Measurements from ENCODE around the gene DHRS7. TPM values are rescaled to one million over a fixed set of nuclear protein-coding genes. Genes with fewer than 3 reads are reported as not detected.

Gene DHRS7
- total and polyA plus RNA-seq, 2 of the 8 experiments (the other 6 are each of a cell fraction or from before 2014, with no cell fraction given): 10.8 to 27.5 TPM

DNA sequence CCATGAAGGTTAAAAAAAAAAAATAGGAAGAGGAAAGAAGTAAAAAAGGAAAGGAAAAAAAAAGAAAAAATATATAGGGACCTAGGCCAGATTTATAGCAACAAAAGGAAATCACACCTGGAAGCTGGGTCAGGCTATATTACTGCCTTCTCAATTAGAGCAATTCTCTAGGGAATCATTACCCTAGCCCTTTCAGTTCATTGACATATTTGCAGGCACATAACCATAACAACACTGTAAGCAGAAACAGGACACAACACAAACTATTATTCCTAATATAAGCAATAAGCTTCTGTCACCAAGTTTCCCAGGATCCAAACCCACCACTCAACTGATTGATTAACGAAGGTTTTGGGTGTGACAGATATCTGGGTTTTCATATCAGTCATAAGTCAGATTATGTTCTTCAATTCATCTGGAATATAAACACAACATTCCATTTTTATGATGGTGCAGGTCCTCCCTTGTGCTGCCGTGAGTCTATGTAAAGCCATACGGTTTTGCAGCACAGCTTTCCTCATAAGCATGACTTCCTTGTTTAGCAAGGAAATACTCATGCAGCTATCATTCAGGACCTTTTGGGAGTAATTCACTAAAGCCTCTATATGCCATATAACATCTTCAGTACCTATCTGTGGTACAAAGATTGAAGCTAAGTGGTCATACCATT lies 69.3 kb downstream of the DHRS7 start:
- CTCF ChIA-PET (ENCODE audit: partially characterized antibody): interaction anchor here (0.7 to 1.7 kb wide), 3 partner anchors 12 to 417 kb away, joined by 3 to 4 read pairs (median 3); no protein-coding TSS in a partner anchor
- Histone ChIP-seq H3K27ac (ENCODE audit: low read depth, low read length) (no peak overlapping the region), H4K20me1 (replicated peaks in 1 of 2; ENCODE audit: control insufficient read depth in 1 of 2, insufficient read depth in 2 of 2, low read length in 2 of 2) (peaks cover 0 to 3% of the 10 kb centered on the region in 2 experiments)
- TF ChIP-seq RFX5 (IDR thresholded peaks at IDR 0.05; ENCODE audit: borderline replicate concordance, low read depth, low read length): no peak
- no peak for TF ChIP-seq BCL11A (IDR thresholded peaks at IDR 0.05; ENCODE audit: low read depth in 2 of 2, low read length in 2 of 2)
- no peak for TF ChIP-seq TCF12 (IDR thresholded peaks at IDR 0.05; ENCODE audit: low read depth, low read length)
- TF ChIP-seq JUN (IDR thresholded peaks at IDR 0.05; ENCODE audit: low read depth, low read length): no peak
- no peak for TF ChIP-seq POLR2AphosphoS5 (IDR thresholded peaks at IDR 0.05; ENCODE audit: low read depth, low read length)
- no peak for TF ChIP-seq EP300 (IDR thresholded peaks at IDR 0.05; ENCODE audit: borderline replicate concordance in 1 of 2, low read depth in 2 of 2, low read length in 2 of 2)
- no peak for TF ChIP-seq YY1 (IDR thresholded peaks at IDR 0.05; ENCODE audit: low read depth, low read length)
- no peak for TF ChIP-seq KDM1A (IDR thresholded peaks at IDR 0.05; ENCODE audit: borderline replicate concordance, low read length)
- no peak for TF ChIP-seq BACH1 (IDR thresholded peaks at IDR 0.05; ENCODE audit: low read length)
- TF ChIP-seq TAF7 (optimal IDR thresholded peaks at IDR 0.05; ENCODE audit: borderline replicate concordance, low read depth, low read length): no peak
- no peak for TF ChIP-seq RBBP5 (IDR thresholded peaks at IDR 0.05; ENCODE audit: borderline replicate concordance, low read depth, low read length)
- no peak for TF ChIP-seq SP4 (IDR thresholded peaks at IDR 0.05; ENCODE audit: low read length)
- TF ChIP-seq NANOG (IDR thresholded peaks at IDR 0.05; ENCODE audit: insufficient read depth, low read depth, low read length, poor library complexity, severe bottlenecking): no peak

More for the DNA sequence above, 69.3 kb downstream of the DHRS7 start:
- H2BK15ac ChIP-seq (ENCODE audit: low read length): no peak overlapping the region
- no peak overlapping the region for H4K5ac ChIP-seq (ENCODE audit: insufficient read length, low read depth, low read length)
- H2AK5ac ChIP-seq (ENCODE audit: low read depth, low read length): no peak overlapping the region
- H3K9me3 ChIP-seq (ENCODE audit: insufficient read depth in 2 of 2, low read depth in 1 of 2, low read length in 1 of 2): no peaks in the 10 kb centered on the region
- POLR2A ChIA-PET (ENCODE audit: partially characterized antibody): interaction anchor here (0.8 kb wide), 1 partner anchor 69 kb away, joined by 3 read pairs; the partner anchor contains the start of gene DHRS7
- H3K4me1 ChIP-seq (replicated peaks in 1 of 4; ENCODE audit: control insufficient read depth in 3 of 4, insufficient read depth in 4 of 4, low read length in 3 of 4): peaks cover 5 to 10% (median 9%) of the 10 kb centered on the region in 4 experiments
- H3K4ac ChIP-seq (replicated peaks; ENCODE audit: insufficient read length, low read depth, low read length): no peak overlapping the region
- H3K56ac ChIP-seq (replicated peaks; ENCODE audit: insufficient read length, low read depth, low read length): no peak overlapping the region
- H3K9ac ChIP-seq (replicated peaks in 1 of 4; ENCODE audit: extremely low read depth in 1 of 4, low read depth in 3 of 4, low read length in 3 of 4): no peak overlapping the region
- no peak overlapping the region for H2BK5ac ChIP-seq (ENCODE audit: low read depth, low read length)
- H3K4me3 ChIP-seq (ENCODE audit: extremely low read depth in 1 of 4, insufficient read depth in 2 of 4, low read depth in 3 of 4, low read length in 4 of 4): no peak overlapping the region
- H3K23ac ChIP-seq (ENCODE audit: insufficient read length): no peak overlapping the region
- H3K23me2 ChIP-seq (ENCODE audit: low read depth, low read length): peaks cover 7% of the 10 kb centered on the region; the same call in 1 of the 2 replicates
- FAIRE-seq (no peak), DNase-seq (ENCODE audit: low read depth in 1 of 2, low spot score in 2 of 2) (no peak)
- H3K79me1 ChIP-seq (ENCODE audit: low read depth, low read length): peaks cover 5% of the 10 kb centered on the region; the same call in 1 of the 2 replicates
- no peak overlapping the region for H3K18ac ChIP-seq (ENCODE audit: extremely low read depth, low read length)
- H4K8ac ChIP-seq (ENCODE audit: extremely low read depth, insufficient read depth, low read length): no peak overlapping the region
- H2BK20ac ChIP-seq (ENCODE audit: low read length): no peak overlapping the region
- no peak overlapping the region for H3K4me2 ChIP-seq (ENCODE audit: insufficient read depth in 1 of 2, low read depth in 2 of 2, low read length in 2 of 2)
- peaks cover 6 to 77% of the 10 kb centered on the region in 2 experiments; a peak in 3 of 4 replicates for H3K79me2 ChIP-seq (ENCODE audit: control insufficient read depth in 1 of 2, insufficient read depth in 2 of 2, low read length in 2 of 2)
- no peak overlapping the region for H2BK12ac ChIP-seq (ENCODE audit: low read depth, low read length)
- H2BK120ac ChIP-seq (replicated peaks; ENCODE audit: low read depth, low read length): no peak overlapping the region
- no peak overlapping the region for H4K91ac ChIP-seq (replicated peaks; ENCODE audit: insufficient read length, low read length)
- no peak overlapping the region for H3K14ac ChIP-seq (ENCODE audit: insufficient read length)
- peaks cover 0 to 9% (median 2%) of the 10 kb centered on the region in 4 experiments; a peak in 2 of 8 replicates for H3K36me3 ChIP-seq (ENCODE audit: control insufficient read depth in 2 of 4, insufficient read depth in 4 of 4, low read length in 3 of 4)
- no peak overlapping the region for H2AFZ ChIP-seq (ENCODE audit: low read length)
- 65% methylated on average over 3 of the region's 3 CpGs; no CpG with 5 or more reads in 1 of the 2 experiments for WGBS, 2 experiments (ENCODE audit: extremely low coverage in 1 of 2, insufficient coverage in 1 of 2, insufficient read length in 1 of 2, insufficient replicate concordance in 2 of 2, low coverage in 1 of 2, low lambda C conversion rate in 2 of 2, missing lambda C conversion rate in 1 of 2)
- no peaks in the 10 kb centered on the region for H3K27me3 ChIP-seq (replicated peaks in 1 of 4; ENCODE audit: control insufficient read depth in 3 of 4, extremely low read depth in 1 of 4, insufficient read depth in 3 of 4, low read length in 3 of 4)
